Left ventricle myocardium superior (tissue), 1 donor: ENCODE data around the gene USP17L20. TPM values are rescaled to one million over a fixed set of nuclear protein-coding genes. Genes with fewer than 3 reads are reported as not detected.

ENCODE experiments used
- total RNA-seq: library from RNA; stranded (reverse); fragmentation: NEBNext Ultra II Directional; extraction: Animal tissue kit (Norgen Biotek cat#: 25700); gene quantifications from one replicate; pipeline ENCODE4 v1.2.1, GENCODE V29; 2021
- donor health status: DM: no; HTN: yes; CAD: no; lungs with severe emphysema.

The USP17L20 gene
- total RNA-seq, 1 donor from 2014 or later = not detected

Other genes with a start within 250 kb of the USP17L20 start
- gene FAM90A26, start 87.7 kb upstream of the USP17L20 start, total RNA-seq = not detected
- gene USP17L10, start 47.5 kb upstream of the USP17L20 start, total RNA-seq = not detected
- not detected for gene USP17L11, start 42.7 kb upstream of the USP17L20 start, total RNA-seq
- gene USP17L12, start 38.0 kb upstream of the USP17L20 start, total RNA-seq = not detected
- not detected for gene USP17L13, start 33.2 kb upstream of the USP17L20 start, total RNA-seq
- not detected for gene USP17L15, start 23.7 kb upstream of the USP17L20 start, total RNA-seq
- not detected for gene USP17L17, start 14.2 kb upstream of the USP17L20 start, total RNA-seq
- gene USP17L18, start 9.5 kb upstream of the USP17L20 start, total RNA-seq = not detected
- gene USP17L19, start 4.7 kb upstream of the USP17L20 start, total RNA-seq = not detected
- not detected for gene USP17L21, start 4.7 kb downstream of the USP17L20 start, total RNA-seq
- gene USP17L22, start 9.5 kb downstream of the USP17L20 start, total RNA-seq = not detected
- not detected for gene USP17L24, start 67.0 kb downstream of the USP17L20 start, total RNA-seq
- gene USP17L25, start 71.8 kb downstream of the USP17L20 start, total RNA-seq = not detected
- gene USP17L26, start 76.5 kb downstream of the USP17L20 start, total RNA-seq = not detected
- gene USP17L5, start 81.3 kb downstream of the USP17L20 start, total RNA-seq = not detected
- not detected for gene USP17L27, start 86.0 kb downstream of the USP17L20 start, total RNA-seq
- not detected for gene USP17L28, start 90.8 kb downstream of the USP17L20 start, total RNA-seq
- not detected for gene USP17L29, start 95.5 kb downstream of the USP17L20 start, total RNA-seq
- not detected for gene USP17L30, start 105.0 kb downstream of the USP17L20 start, total RNA-seq
- not detected for gene DEFB131A, start 186.3 kb downstream of the USP17L20 start, total RNA-seq